HepG2 (cell line): Measurements from ENCODE around the gene PDE9A.
"Not testable (repeated sequence)": the region's sequence is repeated elsewhere in the genome, so short reads cannot be mapped to it uniquely, and the experiment has no call there.

ENCODE experiments used
- CTCF ChIP-seq: sonication (generic); formaldehyde crosslinking; IDR thresholded peaks from 2 replicates; pipeline ENCODE4 v1.5.0; 2020; ENCODE audit warnings: mild to moderate bottlenecking, missing genetic modification reagents, moderate library complexity
- ELF1 ChIP-seq: sonication (generic); formaldehyde crosslinking; IDR thresholded peaks from 2 replicates; pipeline ENCODE4 v1.4.0; 2020; ENCODE audit warnings: missing genetic modification reagents
- EZH2 ChIP-seq: conservative IDR thresholded peaks from 2 replicates; pipeline ENCODE4 v1.6.1; 2012; ENCODE audit warnings: mild to moderate bottlenecking, low read depth, low read length, moderate library complexity
- HCFC1 ChIP-seq: fragments of 150-350 bp; IDR thresholded peaks from 2 replicates; pipeline ENCODE4 v1.6.1; 2014; ENCODE audit warnings: low read depth, low read length
- HNF4G ChIP-seq, 2 experiments: sonication (generic) in 1 of 2; formaldehyde crosslinking in 1 of 2; IDR thresholded peaks; 2 replicates each; pipeline versions ENCODE4 v1.4.0 to v1.6.1; 2011 to 2020; ENCODE audit warnings: borderline replicate concordance in 2 of 2, low read depth in 2 of 2, mild to moderate bottlenecking in 2 of 2, low read length in 1 of 2, missing genetic modification reagents in 1 of 2, moderate library complexity in 1 of 2
- KMT2B ChIP-seq: IDR thresholded peaks from 2 replicates; pipeline ENCODE4 v1.6.1; 2016; ENCODE audit warnings: missing genetic modification reagents, missing compliant biosample characterization
- MXD4 ChIP-seq: IDR thresholded peaks from 2 replicates; pipeline ENCODE4 v1.6.1; 2016; ENCODE audit warnings: mild to moderate bottlenecking, missing biosample characterization, missing genetic modification reagents
- POLR2A ChIP-seq, 2 experiments: IDR thresholded peaks; 2 replicates each; pipeline ENCODE4 v1.6.1; 2011; ENCODE audit warnings: low read depth in 2 of 2, low read length in 2 of 2, mild to moderate bottlenecking in 1 of 2, moderate library complexity in 1 of 2; ENCODE audit not compliant: insufficient read depth in 1 of 2
- PTBP1 ChIP-seq: fragments of 200-400 bp; formaldehyde crosslinking; IDR thresholded peaks from 2 replicates; pipeline ENCODE4 v1.6.1; 2018; ENCODE audit warnings: low read length, low read depth; ENCODE audit not compliant: poor library complexity, severe bottlenecking
- RNF219 ChIP-seq: sonication (generic); formaldehyde crosslinking; IDR thresholded peaks from 2 replicates; pipeline ENCODE4 v1.5.0; 2020; ENCODE audit warnings: mild to moderate bottlenecking, missing genetic modification reagents
- SOX6 ChIP-seq, 2 experiments: fragments of 450-650 bp in 1 of 2; sonication (generic) in 1 of 2; formaldehyde crosslinking in 1 of 2; IDR thresholded peaks; 2 replicates each; pipeline versions ENCODE4 v1.4.0 to v1.6.1; 2017 to 2020; ENCODE audit warnings: antibody characterized with exemption in 1 of 2, mild to moderate bottlenecking in 1 of 2, missing genetic modification reagents in 1 of 2
- SP4 ChIP-seq: sonication (generic); formaldehyde crosslinking; IDR thresholded peaks from 2 replicates; pipeline ENCODE4 v1.8.1; 2023; ENCODE audit warnings: mild to moderate bottlenecking, missing genetic modification reagents
- ZNF253 ChIP-seq: sonication (generic); formaldehyde crosslinking; IDR thresholded peaks from 2 replicates; pipeline ENCODE4 v1.8.0; 2022; ENCODE audit warnings: mild to moderate bottlenecking, missing genetic modification reagents, borderline replicate concordance
- ZNF605 ChIP-seq: sonication (generic); formaldehyde crosslinking; IDR thresholded peaks from 2 replicates; pipeline ENCODE4 v1.8.0; 2022; ENCODE audit warnings: mild to moderate bottlenecking, missing genetic modification reagents

GRCh38 chr21:42720484-42720883, 67.1 kb downstream of the PDE9A start:
- TF ChIP-seq CTCF (CRISPR knock-in tag); PTBP1; HNF4G (IDR thresholded peaks at IDR 0.05; ENCODE audit: borderline replicate concordance, low read depth, low read length); HNF4G (CRISPR knock-in tag; IDR thresholded peaks at IDR 0.05; ENCODE audit: borderline replicate concordance, low read depth); HCFC1; SOX6 (IDR thresholded peaks at IDR 0.05); SOX6 (CRISPR knock-in tag; IDR thresholded peaks at IDR 0.05); KMT2B (CRISPR knock-in tag); ELF1 (CRISPR knock-in tag); POLR2A (IDR thresholded peaks at IDR 0.05; ENCODE audit: insufficient read depth in 1 of 2, low read depth in 2 of 2, low read length in 2 of 2); RNF219 (CRISPR knock-in tag); MXD4 (CRISPR knock-in tag); EZH2; ZNF605 (CRISPR knock-in tag); ZNF253 (CRISPR knock-in tag); SP4 (CRISPR knock-in tag): not testable (repeated sequence)
